ENCODE data around the gene HSD11B2. TPM values are rescaled to one million over a fixed set of nuclear protein-coding genes. Genes with fewer than 3 reads are reported as not detected.

The HSD11B2 gene
- total and polyA plus RNA-seq, 4 experiments from 2014 or later, result 0.29 TPM; not detected in 3

- peak overlapping the region in 5 of 7 donors; percentile 33 to 87 (median 70) for H3K27ac Mint-ChIP-seq
- POLR2A ChIA-PET (ENCODE audit: partially characterized antibody), result no interaction called here
- H3K4me3 Mint-ChIP-seq, result no peak overlapping the region
- Histone ChIP-seq H3K36me3 (ENCODE audit: insufficient read depth, low read length) (peaks cover 20% of the 10 kb centered on the region), H3K9me3 (ENCODE audit: control insufficient read depth in 1 of 2, low read length in 2 of 2) (no peaks in the 10 kb centered on the region), H3K4me3 (ENCODE audit: low read length in 2 of 2) (no peak overlapping the region), H3K4me1 (ENCODE audit: insufficient read depth, low read length) (peaks cover 12% of the 10 kb centered on the region), H3K27me3 (ENCODE audit: insufficient read depth, low read length) (no peaks in the 10 kb centered on the region), H3K27ac (ENCODE audit: low read depth, low read length) (no peak overlapping the region)
- no peaks in the 10 kb centered on the region for H3K9me3 Mint-ChIP-seq
- H3K27me3 Mint-ChIP-seq, result no peaks in the 10 kb centered on the region
- CTCF ChIA-PET (ENCODE audit: partially characterized antibody), result no interaction called here
- intact Hi-C loops (cut with micrococcal nuclease), result no loop called here
- DNase-seq, result peak in 1 of 5 donors; percentile 8
- H3K36me3 Mint-ChIP-seq, result peaks cover 4 to 25% of the 10 kb centered on the region in 2 donors
- peaks cover 12 to 31% (median 23%) of the 10 kb centered on the region in 4 donors for H3K4me1 Mint-ChIP-seq
These were observed 25.6 kb downstream of the HSD11B2 start for GRCh38 chr16:67456391-67457081.

GRCh38 chr16:67457611-67458010, 26.7 kb downstream of the HSD11B2 start:
- no peaks in the 10 kb centered on the region for H3K9me3 ChIP-seq (ENCODE audit: control insufficient read depth in 1 of 2, low read length in 2 of 2)
- POLR2A ChIA-PET (ENCODE audit: partially characterized antibody), result no interaction called here
- Mint-ChIP-seq H3K4me1 (peaks cover 12 to 31% (median 23%) of the 10 kb centered on the region in 4 donors), H3K27ac (no peak overlapping the region), H3K4me3 (no peak overlapping the region), H3K27me3 (no peaks in the 10 kb centered on the region), H3K36me3 (peaks cover 4 to 24% of the 10 kb centered on the region in 2 donors), H3K9me3 (no peaks in the 10 kb centered on the region)
- H3K4me3 ChIP-seq (ENCODE audit: low read length in 2 of 2), result no peak overlapping the region
- peaks cover 16% of the 10 kb centered on the region for H3K36me3 ChIP-seq (ENCODE audit: insufficient read depth, low read length)
- no peak overlapping the region for H3K27ac ChIP-seq (ENCODE audit: low read depth, low read length)
- CTCF ChIA-PET (ENCODE audit: partially characterized antibody), result no interaction called here
- intact Hi-C loops (cut with micrococcal nuclease), result no loop called here
- H3K27me3 ChIP-seq (ENCODE audit: insufficient read depth, low read length), result no peaks in the 10 kb centered on the region
- peak in 1 of 5 donors; percentile 19 for DNase-seq
- H3K4me1 ChIP-seq (ENCODE audit: insufficient read depth, low read length), result peaks cover 12% of the 10 kb centered on the region

GRCh38 chr16:67458121-67458641, 27.3 kb downstream of the HSD11B2 start:
- Histone ChIP-seq H3K4me1 (ENCODE audit: insufficient read depth, low read length) (peaks cover 12% of the 10 kb centered on the region), H3K4me3 (ENCODE audit: low read length in 2 of 2) (no peak overlapping the region), H3K27ac (ENCODE audit: low read depth, low read length) (no peak overlapping the region), H3K36me3 (ENCODE audit: insufficient read depth, low read length) (peaks cover 11% of the 10 kb centered on the region), H3K27me3 (ENCODE audit: insufficient read depth, low read length) (no peaks in the 10 kb centered on the region), H3K9me3 (ENCODE audit: control insufficient read depth in 1 of 2, low read length in 2 of 2) (no peaks in the 10 kb centered on the region)
- Mint-ChIP-seq H3K27me3 (no peaks in the 10 kb centered on the region), H3K27ac (peak overlapping the region in 1 of 7 donors; percentile 66), H3K4me3 (no peak overlapping the region), H3K36me3 (peaks cover 2 to 21% of the 10 kb centered on the region in 2 donors), H3K9me3 (no peaks in the 10 kb centered on the region), H3K4me1 (peaks cover 12 to 31% (median 24%) of the 10 kb centered on the region in 4 donors)
- CTCF ChIA-PET (ENCODE audit: partially characterized antibody), result interaction anchor here (0.7 kb wide), 1 partner anchor 30 kb away, joined by 3 read pairs; no protein-coding TSS in a partner anchor
- peak in 1 of 5 donors; percentile 5 for DNase-seq
- POLR2A ChIA-PET (ENCODE audit: partially characterized antibody), result no interaction called here
- intact Hi-C loops (cut with micrococcal nuclease), result no loop called here

GRCh38 chr16:67459066-67459860, 28.3 kb downstream of the HSD11B2 start:
- H3K27me3 Mint-ChIP-seq, result no peaks in the 10 kb centered on the region

GRCh38 chr16:67459861-67460150, 28.9 kb downstream of the HSD11B2 start:
- intact Hi-C loops (cut with micrococcal nuclease), result no loop called here
- peaks cover 13 to 40% (median 24%) of the 10 kb centered on the region in 4 donors for H3K4me1 Mint-ChIP-seq
- POLR2A ChIA-PET (ENCODE audit: partially characterized antibody), result no interaction called here

More at GRCh38 chr16:67459066-67459860, 28.3 kb downstream of the HSD11B2 start:
- peaks cover 0 to 11% of the 10 kb centered on the region in 2 donors for H3K36me3 Mint-ChIP-seq
- DNase-seq, result peak in 1 of 5 donors; percentile 6
- Histone ChIP-seq H3K36me3 (ENCODE audit: insufficient read depth, low read length) (peaks cover 5% of the 10 kb centered on the region), H3K4me1 (ENCODE audit: insufficient read depth, low read length) (peaks cover 12% of the 10 kb centered on the region), H3K27me3 (ENCODE audit: insufficient read depth, low read length) (no peaks in the 10 kb centered on the region), H3K27ac (ENCODE audit: low read depth, low read length) (no peak overlapping the region), H3K4me3 (ENCODE audit: low read length in 2 of 2) (no peak overlapping the region), H3K9me3 (ENCODE audit: control insufficient read depth in 1 of 2, low read length in 2 of 2) (no peaks in the 10 kb centered on the region)
- H3K9me3 Mint-ChIP-seq, result no peaks in the 10 kb centered on the region
- H3K4me3 Mint-ChIP-seq, result no peak overlapping the region
- H3K27ac Mint-ChIP-seq, result peak overlapping the region in 2 of 7 donors; percentile 9 to 84
- CTCF ChIA-PET (ENCODE audit: partially characterized antibody), result no interaction called here
- intact Hi-C loops (cut with micrococcal nuclease), result no loop called here
- peaks cover 13 to 37% (median 24%) of the 10 kb centered on the region in 4 donors for H3K4me1 Mint-ChIP-seq
- POLR2A ChIA-PET (ENCODE audit: partially characterized antibody), result no interaction called here

GRCh38 chr16:67460168-67460567, 29.2 kb downstream of the HSD11B2 start:
- ChIA-PET CTCF (ENCODE audit: partially characterized antibody) (no interaction called here), POLR2A (ENCODE audit: partially characterized antibody) (no interaction called here)
- Mint-ChIP-seq H3K36me3 (peaks cover 0 to 11% of the 10 kb centered on the region in 2 donors), H3K4me3 (no peak overlapping the region), H3K9me3 (no peaks in the 10 kb centered on the region), H3K27ac (peak overlapping the region in 1 of 7 donors; percentile 47), H3K27me3 (no peaks in the 10 kb centered on the region), H3K4me1 (peaks cover 13 to 40% (median 24%) of the 10 kb centered on the region in 4 donors)
- Histone ChIP-seq H3K4me1 (ENCODE audit: insufficient read depth, low read length) (peaks cover 13% of the 10 kb centered on the region), H3K27ac (ENCODE audit: low read depth, low read length) (no peak overlapping the region), H3K36me3 (ENCODE audit: insufficient read depth, low read length) (peaks cover 5% of the 10 kb centered on the region), H3K27me3 (ENCODE audit: insufficient read depth, low read length) (no peaks in the 10 kb centered on the region), H3K9me3 (ENCODE audit: control insufficient read depth in 1 of 2, low read length in 2 of 2) (no peaks in the 10 kb centered on the region), H3K4me3 (ENCODE audit: low read length in 2 of 2) (no peak overlapping the region)
- intact Hi-C loops (cut with micrococcal nuclease), result no loop called here
- no peak for DNase-seq

More at GRCh38 chr16:67459861-67460150, 28.9 kb downstream of the HSD11B2 start:
- Mint-ChIP-seq H3K27me3 (no peaks in the 10 kb centered on the region), H3K9me3 (no peaks in the 10 kb centered on the region), H3K4me3 (no peak overlapping the region), H3K27ac (no peak overlapping the region), H3K36me3 (peaks cover 0 to 11% of the 10 kb centered on the region in 2 donors)
- Histone ChIP-seq H3K27ac (ENCODE audit: low read depth, low read length) (no peak overlapping the region), H3K9me3 (ENCODE audit: control insufficient read depth in 1 of 2, low read length in 2 of 2) (no peaks in the 10 kb centered on the region), H3K36me3 (ENCODE audit: insufficient read depth, low read length) (peaks cover 5% of the 10 kb centered on the region), H3K27me3 (ENCODE audit: insufficient read depth, low read length) (no peaks in the 10 kb centered on the region), H3K4me3 (ENCODE audit: low read length in 2 of 2) (no peak overlapping the region), H3K4me1 (ENCODE audit: insufficient read depth, low read length) (peaks cover 12% of the 10 kb centered on the region)
- CTCF ChIA-PET (ENCODE audit: partially characterized antibody), result no interaction called here
- DNase-seq, result no peak

GRCh38 chr16:67460961-67461360, 30.0 kb downstream of the HSD11B2 start:
- Mint-ChIP-seq H3K27me3 (no peaks in the 10 kb centered on the region), H3K36me3 (peaks cover 0 to 15% of the 10 kb centered on the region in 2 donors), H3K4me3 (no peak overlapping the region), H3K4me1 (peaks cover 18 to 48% (median 26%) of the 10 kb centered on the region in 4 donors), H3K9me3 (no peaks in the 10 kb centered on the region), H3K27ac (no peak overlapping the region)
- DNase-seq, result peak in 1 of 5 donors; percentile 28
- Histone ChIP-seq H3K4me3 (ENCODE audit: low read length in 2 of 2) (no peak overlapping the region), H3K27ac (ENCODE audit: low read depth, low read length) (no peak overlapping the region), H3K27me3 (ENCODE audit: insufficient read depth, low read length) (no peaks in the 10 kb centered on the region), H3K9me3 (ENCODE audit: control insufficient read depth in 1 of 2, low read length in 2 of 2) (no peaks in the 10 kb centered on the region), H3K4me1 (ENCODE audit: insufficient read depth, low read length) (peaks cover 21% of the 10 kb centered on the region), H3K36me3 (ENCODE audit: insufficient read depth, low read length) (peaks cover 5% of the 10 kb centered on the region)
- intact Hi-C loops (cut with micrococcal nuclease), result no loop called here
- CTCF ChIA-PET (ENCODE audit: partially characterized antibody), result interaction anchor here (0.8 to 2.1 kb wide), 4 partner anchors 13 to 222 kb away, joined by 3 to 7 read pairs (median 4); no protein-coding TSS in a partner anchor
- POLR2A ChIA-PET (ENCODE audit: partially characterized antibody), result no interaction called here
